ENCODE results near the gene PSMD13. TPM values are rescaled to one million over a fixed set of nuclear protein-coding genes. Genes with fewer than 3 reads are reported as not detected.

The PSMD13 gene
- total RNA-seq, 1 experiment from 2014 or later = 141 TPM

DNA sequence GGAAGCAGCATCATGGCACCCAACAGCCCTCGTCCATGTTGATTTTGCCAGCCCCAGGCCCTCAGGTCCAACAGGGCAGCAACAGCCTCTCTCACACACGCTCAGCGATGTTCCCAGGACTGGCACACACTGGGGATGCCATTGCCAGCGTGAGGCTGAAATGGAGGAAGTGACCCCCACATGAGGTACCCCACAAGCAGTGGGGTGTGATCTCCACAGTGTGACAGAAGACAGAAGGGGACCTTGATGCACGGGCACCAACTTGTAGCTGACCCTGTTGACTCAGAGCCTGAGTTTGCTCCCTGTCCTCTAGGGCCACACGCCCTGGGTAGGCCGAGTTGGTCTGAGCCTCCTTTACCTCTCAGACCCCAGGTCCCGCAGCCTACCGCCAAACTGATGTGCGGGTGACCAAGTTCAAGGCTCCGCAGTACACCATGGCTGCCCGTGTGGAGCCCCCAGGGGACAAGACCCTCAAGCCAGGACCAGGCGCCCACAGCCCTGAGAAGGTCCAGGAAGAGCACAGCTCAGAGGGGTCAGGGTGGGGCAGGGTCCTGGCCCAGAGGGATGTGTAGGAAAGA, 37.7 kb upstream of the PSMD13 start:
- no peak overlapping the region for H4K8ac ChIP-seq (replicated peaks; ENCODE audit: insufficient read length, low read depth, low read length)
- no peak overlapping the region; the same call in 1 of the 2 replicates for H3K14ac ChIP-seq (ENCODE audit: insufficient read depth, low read length)
- no peak overlapping the region for H3K56ac ChIP-seq (ENCODE audit: insufficient read length, low read depth, low read length)
- H3T11ph ChIP-seq (ENCODE audit: low read length) = no peak overlapping the region
- H3K23ac ChIP-seq (ENCODE audit: insufficient read length, low read depth, low read length) = no peak overlapping the region
- no peak overlapping the region for H3K9ac ChIP-seq (ENCODE audit: extremely low read depth, insufficient read length, low read length)
- no peak overlapping the region for H2AFZ ChIP-seq (ENCODE audit: low read length)
- no peak overlapping the region for H3K27ac ChIP-seq (ENCODE audit: insufficient read length, low read depth, low read length)
- no peak overlapping the region for H2BK15ac ChIP-seq (ENCODE audit: low read depth, low read length)
- no peak overlapping the region for H3K4me2 ChIP-seq (ENCODE audit: insufficient read depth, insufficient read length, low read length)
- peaks cover 0 to 6% of the 10 kb centered on the region in 2 experiments; a peak in 4 of 5 replicates for H3K9me3 Mint-ChIP-seq
- no peaks in the 10 kb centered on the region for H3K27me3 ChIP-seq (ENCODE audit: insufficient read depth, low read length)
- no peaks in the 10 kb centered on the region for H3K23me2 ChIP-seq (ENCODE audit: insufficient read length, low read depth, low read length, poor library complexity, severe bottlenecking)
- peaks cover 1% of the 10 kb centered on the region for H3K27me3 Mint-ChIP-seq (ENCODE audit: low read depth)
- H4K5ac ChIP-seq (ENCODE audit: insufficient read length, low read depth, low read length) = no peak overlapping the region
- H4K20me1 ChIP-seq (ENCODE audit: control insufficient read depth, insufficient read depth, insufficient read length) = no peaks in the 10 kb centered on the region
- H2BK12ac ChIP-seq (ENCODE audit: insufficient read length, low read depth, low read length) = no peak overlapping the region
- no peaks in the 10 kb centered on the region for H3K4me1 Mint-ChIP-seq
- TF ChIP-seq, protein P1, sequence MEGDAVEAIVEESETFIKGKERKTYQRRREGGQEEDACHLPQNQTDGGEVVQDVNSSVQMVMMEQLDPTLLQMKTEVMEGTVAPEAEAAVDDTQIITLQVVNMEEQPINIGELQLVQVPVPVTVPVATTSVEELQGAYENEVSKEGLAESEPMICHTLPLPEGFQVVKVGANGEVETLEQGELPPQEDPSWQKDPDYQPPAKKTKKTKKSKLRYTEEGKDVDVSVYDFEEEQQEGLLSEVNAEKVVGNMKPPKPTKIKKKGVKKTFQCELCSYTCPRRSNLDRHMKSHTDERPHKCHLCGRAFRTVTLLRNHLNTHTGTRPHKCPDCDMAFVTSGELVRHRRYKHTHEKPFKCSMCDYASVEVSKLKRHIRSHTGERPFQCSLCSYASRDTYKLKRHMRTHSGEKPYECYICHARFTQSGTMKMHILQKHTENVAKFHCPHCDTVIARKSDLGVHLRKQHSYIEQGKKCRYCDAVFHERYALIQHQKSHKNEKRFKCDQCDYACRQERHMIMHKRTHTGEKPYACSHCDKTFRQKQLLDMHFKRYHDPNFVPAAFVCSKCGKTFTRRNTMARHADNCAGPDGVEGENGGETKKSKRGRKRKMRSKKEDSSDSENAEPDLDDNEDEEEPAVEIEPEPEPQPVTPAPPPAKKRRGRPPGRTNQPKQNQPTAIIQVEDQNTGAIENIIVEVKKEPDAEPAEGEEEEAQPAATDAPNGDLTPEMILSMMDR (conservative IDR thresholded peaks at IDR 0.05) = no peak
- no peak overlapping the region for H2AK5ac ChIP-seq (ENCODE audit: insufficient read length, low read length)
- H3K4me3 Mint-ChIP-seq = no peak overlapping the region
- no peak overlapping the region for H3K27ac Mint-ChIP-seq
- H3K79me1 ChIP-seq (ENCODE audit: insufficient read depth, low read depth, low read length, poor library complexity, severe bottlenecking) = no peaks in the 10 kb centered on the region
- H3K9me3 ChIP-seq (ENCODE audit: control insufficient read depth, low read depth, low read length) = no peaks in the 10 kb centered on the region
- no peaks in the 10 kb centered on the region for H3K79me2 ChIP-seq (ENCODE audit: insufficient read depth, low read length)
- H2BK20ac ChIP-seq (ENCODE audit: low read depth, low read length, poor library complexity, severe bottlenecking) = no peak overlapping the region
- peaks cover 3 to 16% (median 13%) of the 10 kb centered on the region in 3 experiments; a peak in 6 of 7 replicates for H3K36me3 Mint-ChIP-seq (ENCODE audit: insufficient read depth in 1 of 3, low read depth in 3 of 3)
- no peak for DNase-seq
- no peak overlapping the region for H2BK120ac ChIP-seq (ENCODE audit: low read depth, low read length, poor library complexity, severe bottlenecking)
- no peak overlapping the region for H3K4ac ChIP-seq (ENCODE audit: low read depth, low read length)
- no peak overlapping the region for H4K91ac ChIP-seq (ENCODE audit: insufficient read length, low read depth, low read length)
- no peaks in the 10 kb centered on the region for H3K4me1 ChIP-seq (ENCODE audit: insufficient read depth, low read length)
- no CpG with 5 or more reads among the region's 13 CpGs for WGBS (ENCODE audit: extremely low coverage, insufficient read length, low lambda C conversion rate)
- no peak overlapping the region for H2BK5ac ChIP-seq (ENCODE audit: insufficient read length, low read length)
- no peak overlapping the region for H3K18ac ChIP-seq (ENCODE audit: insufficient read length, low read depth, low read length)

Data from H9 (cell line).